Chondrocyte (in vitro differentiated cells): ENCODE measurements around the gene IFI27L1. TPM values are rescaled to one million over a fixed set of nuclear protein-coding genes. Genes with fewer than 3 reads are reported as not detected.

Source experiments
- DNase-seq: peaks from one replicate; pipeline ENCODE4 v3.0.0; 2021; ENCODE audit warnings: mixed read lengths, low spot score
- H3K27ac Mint-ChIP-seq: one replicate; pipeline ENCODE4 v1.8.0; 2021; ENCODE audit warnings: mild to moderate bottlenecking, moderate library complexity, mixed read lengths; ENCODE audit not compliant: unreplicated experiment
- H3K27me3 Mint-ChIP-seq: 2 replicates; pipeline ENCODE4 v1.8.0; 2021; ENCODE audit warnings: low read depth, mixed read lengths
- H3K36me3 Mint-ChIP-seq: 2 replicates; pipeline ENCODE4 v1.8.0; 2021; ENCODE audit warnings: low read depth, mixed read lengths
- H3K4me1 Mint-ChIP-seq: 2 replicates; pipeline ENCODE4 v1.8.0; 2021; ENCODE audit warnings: low read depth, mild to moderate bottlenecking, mixed read lengths
- H3K4me3 Mint-ChIP-seq: one replicate; pipeline ENCODE4 v1.8.0; 2021; ENCODE audit warnings: mild to moderate bottlenecking, moderate library complexity, mixed read lengths; ENCODE audit not compliant: unreplicated experiment
- H3K9me3 Mint-ChIP-seq: 2 replicates; pipeline ENCODE4 v1.8.0; 2021; ENCODE audit warnings: low read depth, mixed read lengths
- CTCF ChIP-seq: fragments of 200-600 bp; sonication (generic); IDR thresholded peaks from 2 replicates; pipeline ENCODE4 v1.5.0; 2021; ENCODE audit warnings: antibody characterized with exemption, mild to moderate bottlenecking, moderate library complexity
- total RNA-seq: library from RNA; stranded (reverse); gene quantifications from 3 replicates; pipeline ENCODE4 v1.2.1, GENCODE V29; 2021

The IFI27L1 gene
- total RNA-seq, 1 donor from 2014 or later, result 33.6 TPM

- H3K27me3 Mint-ChIP-seq, result peaks cover 18% of the 10 kb centered on the region
- H3K9me3 Mint-ChIP-seq, result peaks cover 8% of the 10 kb centered on the region
- no peak overlapping the region for H3K27ac Mint-ChIP-seq
- H3K4me3 Mint-ChIP-seq, result no peak overlapping the region
- H3K36me3 Mint-ChIP-seq, result peaks cover 8% of the 10 kb centered on the region
- H3K4me1 Mint-ChIP-seq, result no peaks in the 10 kb centered on the region
- no peak for DNase-seq
- no peak for TF ChIP-seq CTCF
Observed at GRCh38 chr14:94138251-94138650, 57.1 kb downstream of the IFI27L1 start.

GRCh38 chr14:94139006-94139405 lies 57.9 kb downstream of the IFI27L1 start:
- H3K36me3 Mint-ChIP-seq, result peaks cover 8% of the 10 kb centered on the region
- no peak for DNase-seq
- no peaks in the 10 kb centered on the region for H3K4me1 Mint-ChIP-seq

GRCh38 chr14:94139421-94139820 lies 58.3 kb downstream of the IFI27L1 start:
- no peak overlapping the region for H3K27ac Mint-ChIP-seq
- peaks cover 8% of the 10 kb centered on the region for H3K9me3 Mint-ChIP-seq
- no peaks in the 10 kb centered on the region for H3K4me1 Mint-ChIP-seq
- DNase-seq, result no peak
- H3K27me3 Mint-ChIP-seq, result peaks cover 16% of the 10 kb centered on the region
- H3K36me3 Mint-ChIP-seq, result peaks cover 8% of the 10 kb centered on the region
- no peak overlapping the region for H3K4me3 Mint-ChIP-seq
- TF ChIP-seq CTCF, result no peak

More at GRCh38 chr14:94139006-94139405, 57.9 kb downstream of the IFI27L1 start:
- no peak for TF ChIP-seq CTCF
- Mint-ChIP-seq H3K27ac (no peak overlapping the region), H3K4me3 (no peak overlapping the region), H3K27me3 (peaks cover 18% of the 10 kb centered on the region), H3K9me3 (peaks cover 8% of the 10 kb centered on the region)

- DNase-seq, result no peak
- Mint-ChIP-seq H3K9me3 (no peaks in the 10 kb centered on the region), H3K4me1 (no peaks in the 10 kb centered on the region), H3K36me3 (peaks cover 1% of the 10 kb centered on the region), H3K4me3 (no peak overlapping the region), H3K27ac (no peak overlapping the region), H3K27me3 (peaks cover 5% of the 10 kb centered on the region)
- TF ChIP-seq CTCF, result no peak
Observed at GRCh38 chr14:94142247-94142646, 61.1 kb downstream of the IFI27L1 start.

- Mint-ChIP-seq H3K27ac (no peak overlapping the region), H3K27me3 (peaks cover 8% of the 10 kb centered on the region), H3K4me1 (no peaks in the 10 kb centered on the region), H3K4me3 (no peak overlapping the region), H3K36me3 (peaks cover 1% of the 10 kb centered on the region), H3K9me3 (no peaks in the 10 kb centered on the region)
- TF ChIP-seq CTCF, result no peak
- no peak for DNase-seq
Observed at GRCh38 chr14:94142836-94143235, 61.7 kb downstream of the IFI27L1 start.
